Neural cell (in vitro differentiated cells): Measurements from ENCODE around the gene DIS3L2. TPM values are rescaled to one million over a fixed set of nuclear protein-coding genes. Genes with fewer than 3 reads are reported as not detected.
A peak's percentile ranks its signal among the peaks of the same experiment; 100 is the strongest.

Source experiments
- H2AFZ ChIP-seq: fragments of 200-600, 300-800 bp; sonication (generic), shearing (Covaris generic); 2 replicates; pipeline ENCODE4 v1.6.0; 2014; ENCODE audit warnings: low read depth, mild to moderate bottlenecking, antibody characterized with exemption, low read length, moderate library complexity
- H3F3A ChIP-seq: fragments of 200-600 bp; shearing (Covaris generic); 2 replicates; pipeline ENCODE4 v1.6.1; 2016; ENCODE audit warnings: mild to moderate bottlenecking, moderate library complexity, mixed read lengths, antibody characterized with exemption, low read length; ENCODE audit not compliant: insufficient read depth, poor library complexity, severe bottlenecking
- H3K27ac ChIP-seq: fragments of 200-600, 300-800 bp; sonication (generic), shearing (Covaris generic); 2 replicates; pipeline ENCODE4 v1.5.1; 2014; ENCODE audit warnings: mild to moderate bottlenecking, low read length, moderate library complexity
- H3K27me3 ChIP-seq: fragments of 300-800, 200-600 bp; sonication (generic), shearing (Covaris generic); 2 replicates; pipeline ENCODE4 v1.6.0; 2014; ENCODE audit warnings: mild to moderate bottlenecking, low read depth, low read length, moderate library complexity; ENCODE audit not compliant: insufficient read depth
- H3K36me3 ChIP-seq: fragments of 300-800, 200-600 bp; sonication (generic), shearing (Covaris generic); 2 replicates; pipeline ENCODE4 v1.5.1; 2014; ENCODE audit warnings: mild to moderate bottlenecking, antibody characterized with exemption, low read length, moderate library complexity; ENCODE audit not compliant: insufficient read depth
- H3K4me2 ChIP-seq: fragments of 300-800, 200-600 bp; sonication (generic), shearing (Covaris generic); 2 replicates; pipeline ENCODE4 v1.6.0; 2014; ENCODE audit warnings: mild to moderate bottlenecking, low read length
- H3K4me3 ChIP-seq: fragments of 300-800, 200-600 bp; sonication (generic), shearing (Covaris generic); 2 replicates; pipeline ENCODE4 v1.5.1; 2014; ENCODE audit warnings: mild to moderate bottlenecking, low read length, moderate library complexity
- H3K79me2 ChIP-seq: fragments of 200-600 bp; shearing (Covaris generic); replicated peaks from 2 replicates; pipeline ENCODE4 v1.6.0; 2014; ENCODE audit warnings: mild to moderate bottlenecking, low read length, moderate library complexity; ENCODE audit not compliant: insufficient read depth
- H3K9ac ChIP-seq: fragments of 300-800, 200-600 bp; sonication (generic), shearing (Covaris generic); 2 replicates; pipeline ENCODE4 v1.6.1; 2016; ENCODE audit warnings: mild to moderate bottlenecking, low read length, mixed read lengths
- H3K9me2 ChIP-seq: fragments of 200-600 bp; shearing (Covaris generic); 2 replicates; pipeline ENCODE4 v1.6.1; 2016; ENCODE audit warnings: mild to moderate bottlenecking, low read length, mixed read lengths; ENCODE audit not compliant: insufficient read depth
- H3K9me3 ChIP-seq: fragments of 200-600, 300-800 bp; sonication (generic), shearing (Covaris generic); 2 replicates; pipeline ENCODE4 v1.6.1; 2016; ENCODE audit warnings: mild to moderate bottlenecking, mixed run types, low read length, moderate library complexity, mixed read lengths
- H4K20me1 ChIP-seq: fragments of 200-600 bp; shearing (Covaris generic); 2 replicates; pipeline ENCODE4 v1.6.1; 2016; ENCODE audit warnings: mild to moderate bottlenecking, mixed run types; ENCODE audit not compliant: insufficient read depth
- EP300 ChIP-seq: fragments of 450-650 bp; conservative IDR thresholded peaks from 2 replicates; pipeline ENCODE4 v1.6.1; 2014; ENCODE audit warnings: antibody characterized with exemption, mild to moderate bottlenecking, moderate library complexity; ENCODE audit not compliant: poor library complexity, severe bottlenecking
- EZH2 ChIP-seq: fragments of 200-600, 300-800 bp; shearing (Covaris generic), sonication (generic); IDR thresholded peaks from 2 replicates; pipeline ENCODE4 v1.6.1; 2014; ENCODE audit warnings: antibody characterized with exemption, low read length, borderline replicate concordance, mild to moderate bottlenecking; ENCODE audit not compliant: insufficient read depth, poor library complexity, severe bottlenecking
- MXI1 ChIP-seq: fragments of 450-650 bp; conservative IDR thresholded peaks from 2 replicates; pipeline ENCODE4 v1.6.1; 2014; ENCODE audit warnings: antibody characterized with exemption, mild to moderate bottlenecking; ENCODE audit not compliant: poor library complexity, severe bottlenecking
- POLR2AphosphoS5 ChIP-seq: IDR thresholded peaks from 2 replicates; pipeline ENCODE4 v1.6.1; 2012
- RAD21 ChIP-seq: fragments of 450-650 bp; conservative IDR thresholded peaks from 2 replicates; pipeline ENCODE4 v1.6.1; 2014; ENCODE audit warnings: antibody characterized with exemption, mild to moderate bottlenecking, moderate library complexity
- SMC3 ChIP-seq: fragments of 450-650 bp; conservative IDR thresholded peaks from 2 replicates; pipeline ENCODE4 v1.6.1; 2014; ENCODE audit warnings: antibody characterized with exemption, mild to moderate bottlenecking, moderate library complexity; ENCODE audit not compliant: poor library complexity
- TAF1 ChIP-seq: IDR thresholded peaks from 2 replicates; pipeline ENCODE4 v1.6.1; 2012; ENCODE audit warnings: low read depth
- polyA minus RNA-seq: library from RNA; depleted of rRNA, polyadenylated mRNA; stranded (reverse); fragments of >200 nt; gene quantifications from 2 replicates; pipeline ENCODE4 v1.2.3, GENCODE V29; 2014
- polyA plus RNA-seq: library from polyadenylated mRNA; depleted of rRNA; stranded (reverse); fragments of >200 nt; gene quantifications from 2 replicates; pipeline ENCODE4 v1.2.3, GENCODE V29; 2014
- TF ChIP-seq, protein P1 (sequence below): fragments of 450-650 bp; IDR thresholded peaks from 2 replicates; pipeline ENCODE4 v1.5.1; 2014; ENCODE audit warnings: antibody characterized with exemption, mild to moderate bottlenecking, moderate library complexity; ENCODE audit not compliant: poor library complexity, severe bottlenecking
- TF ChIP-seq, protein P2 (sequence below): IDR thresholded peaks from 2 replicates; pipeline ENCODE4 v1.6.1; 2012; ENCODE audit warnings: borderline replicate concordance

Gene DIS3L2, protein sequence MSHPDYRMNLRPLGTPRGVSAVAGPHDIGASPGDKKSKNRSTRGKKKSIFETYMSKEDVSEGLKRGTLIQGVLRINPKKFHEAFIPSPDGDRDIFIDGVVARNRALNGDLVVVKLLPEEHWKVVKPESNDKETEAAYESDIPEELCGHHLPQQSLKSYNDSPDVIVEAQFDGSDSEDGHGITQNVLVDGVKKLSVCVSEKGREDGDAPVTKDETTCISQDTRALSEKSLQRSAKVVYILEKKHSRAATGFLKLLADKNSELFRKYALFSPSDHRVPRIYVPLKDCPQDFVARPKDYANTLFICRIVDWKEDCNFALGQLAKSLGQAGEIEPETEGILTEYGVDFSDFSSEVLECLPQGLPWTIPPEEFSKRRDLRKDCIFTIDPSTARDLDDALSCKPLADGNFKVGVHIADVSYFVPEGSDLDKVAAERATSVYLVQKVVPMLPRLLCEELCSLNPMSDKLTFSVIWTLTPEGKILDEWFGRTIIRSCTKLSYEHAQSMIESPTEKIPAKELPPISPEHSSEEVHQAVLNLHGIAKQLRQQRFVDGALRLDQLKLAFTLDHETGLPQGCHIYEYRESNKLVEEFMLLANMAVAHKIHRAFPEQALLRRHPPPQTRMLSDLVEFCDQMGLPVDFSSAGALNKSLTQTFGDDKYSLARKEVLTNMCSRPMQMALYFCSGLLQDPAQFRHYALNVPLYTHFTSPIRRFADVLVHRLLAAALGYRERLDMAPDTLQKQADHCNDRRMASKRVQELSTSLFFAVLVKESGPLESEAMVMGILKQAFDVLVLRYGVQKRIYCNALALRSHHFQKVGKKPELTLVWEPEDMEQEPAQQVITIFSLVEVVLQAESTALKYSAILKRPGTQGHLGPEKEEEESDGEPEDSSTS
- polyA plus RNA-seq (19.0 and 20.0 TPM in 2 replicates), polyA minus RNA-seq (48.6 and 58.9 TPM in 2 replicates)

DNA sequence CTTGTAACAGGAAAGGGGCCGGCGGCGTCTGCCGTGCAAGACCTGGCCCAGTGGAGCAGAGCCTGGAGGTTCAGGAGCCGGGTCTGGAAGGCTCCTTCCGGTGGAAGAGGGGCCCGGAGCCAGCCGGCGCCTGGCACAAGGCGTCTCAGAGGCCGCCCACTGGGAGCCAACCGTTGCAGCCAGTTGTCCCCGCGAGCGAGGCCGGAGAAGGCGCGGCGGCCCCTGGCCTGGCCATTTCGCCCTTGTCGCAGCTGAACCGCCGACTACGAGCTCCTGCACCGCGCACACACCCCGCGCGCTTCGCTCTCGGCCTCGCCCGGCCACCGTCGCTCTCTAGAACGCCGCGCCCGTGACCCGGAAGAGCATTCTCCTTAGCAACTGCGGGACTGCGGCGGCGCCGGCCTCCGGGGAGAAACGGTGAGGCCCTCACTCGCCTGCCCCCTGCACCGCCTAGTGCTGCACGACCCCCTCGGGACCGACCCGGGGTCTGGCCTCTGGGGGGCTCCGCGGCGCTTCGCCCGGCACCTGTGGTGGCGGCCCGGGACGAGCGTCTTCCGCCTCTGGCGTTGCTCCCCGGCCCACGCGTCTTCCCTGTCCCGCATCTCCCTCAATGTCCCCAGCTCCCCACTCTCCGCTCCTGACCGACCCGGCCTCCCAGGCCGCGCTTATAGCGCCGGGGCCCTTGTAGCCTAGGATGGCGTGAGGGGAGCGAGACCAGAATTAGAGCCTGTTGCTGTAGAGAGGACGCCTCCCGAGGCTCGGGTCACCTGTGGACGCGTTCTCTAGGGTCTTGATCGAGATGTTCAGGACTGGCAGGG is at the start of gene DIS3L2:
Gene DIS3L2 (plus strand): TSS at position 365 of the 818 bp plus-strand sequence. CDS start 53,215 bp downstream, outside the sequence.
- peak within 1 kb of the TSS; percentile 99 for H2AFZ ChIP-seq
- H4K20me1 ChIP-seq, result no peaks in the 10 kb centered on the region
- H3K79me2 ChIP-seq, result peaks cover 21% of the 10 kb centered on the region
- no peaks in the 10 kb centered on the region for H3K9me3 ChIP-seq
- H3K9ac ChIP-seq, result peak within 1 kb of the TSS; percentile 82
- peak within 1 kb of the TSS; percentile 87 for H3K27ac ChIP-seq
- H3K27me3 ChIP-seq, result no peaks in the 10 kb centered on the region
- no peaks in the 10 kb centered on the region for H3K9me2 ChIP-seq
- H3K4me2 ChIP-seq, result peak within 1 kb of the TSS; percentile 70
- no peaks in the 10 kb centered on the region for H3F3A ChIP-seq
- H3K36me3 ChIP-seq, result no peaks in the 10 kb centered on the region
- peak within 1 kb of the TSS; percentile 96 for H3K4me3 ChIP-seq
- TF ChIP-seq TAF1 (no peak), RAD21 (peak; percentile 12), SMC3 (peak; percentile 13), EZH2 (no peak), EP300 (no peak), MXI1 (peak; percentile 84), POLR2AphosphoS5 (peak; percentile 90)
- TF ChIP-seq, protein P1, sequence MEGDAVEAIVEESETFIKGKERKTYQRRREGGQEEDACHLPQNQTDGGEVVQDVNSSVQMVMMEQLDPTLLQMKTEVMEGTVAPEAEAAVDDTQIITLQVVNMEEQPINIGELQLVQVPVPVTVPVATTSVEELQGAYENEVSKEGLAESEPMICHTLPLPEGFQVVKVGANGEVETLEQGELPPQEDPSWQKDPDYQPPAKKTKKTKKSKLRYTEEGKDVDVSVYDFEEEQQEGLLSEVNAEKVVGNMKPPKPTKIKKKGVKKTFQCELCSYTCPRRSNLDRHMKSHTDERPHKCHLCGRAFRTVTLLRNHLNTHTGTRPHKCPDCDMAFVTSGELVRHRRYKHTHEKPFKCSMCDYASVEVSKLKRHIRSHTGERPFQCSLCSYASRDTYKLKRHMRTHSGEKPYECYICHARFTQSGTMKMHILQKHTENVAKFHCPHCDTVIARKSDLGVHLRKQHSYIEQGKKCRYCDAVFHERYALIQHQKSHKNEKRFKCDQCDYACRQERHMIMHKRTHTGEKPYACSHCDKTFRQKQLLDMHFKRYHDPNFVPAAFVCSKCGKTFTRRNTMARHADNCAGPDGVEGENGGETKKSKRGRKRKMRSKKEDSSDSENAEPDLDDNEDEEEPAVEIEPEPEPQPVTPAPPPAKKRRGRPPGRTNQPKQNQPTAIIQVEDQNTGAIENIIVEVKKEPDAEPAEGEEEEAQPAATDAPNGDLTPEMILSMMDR, result no peak
- TF ChIP-seq, protein P2, sequence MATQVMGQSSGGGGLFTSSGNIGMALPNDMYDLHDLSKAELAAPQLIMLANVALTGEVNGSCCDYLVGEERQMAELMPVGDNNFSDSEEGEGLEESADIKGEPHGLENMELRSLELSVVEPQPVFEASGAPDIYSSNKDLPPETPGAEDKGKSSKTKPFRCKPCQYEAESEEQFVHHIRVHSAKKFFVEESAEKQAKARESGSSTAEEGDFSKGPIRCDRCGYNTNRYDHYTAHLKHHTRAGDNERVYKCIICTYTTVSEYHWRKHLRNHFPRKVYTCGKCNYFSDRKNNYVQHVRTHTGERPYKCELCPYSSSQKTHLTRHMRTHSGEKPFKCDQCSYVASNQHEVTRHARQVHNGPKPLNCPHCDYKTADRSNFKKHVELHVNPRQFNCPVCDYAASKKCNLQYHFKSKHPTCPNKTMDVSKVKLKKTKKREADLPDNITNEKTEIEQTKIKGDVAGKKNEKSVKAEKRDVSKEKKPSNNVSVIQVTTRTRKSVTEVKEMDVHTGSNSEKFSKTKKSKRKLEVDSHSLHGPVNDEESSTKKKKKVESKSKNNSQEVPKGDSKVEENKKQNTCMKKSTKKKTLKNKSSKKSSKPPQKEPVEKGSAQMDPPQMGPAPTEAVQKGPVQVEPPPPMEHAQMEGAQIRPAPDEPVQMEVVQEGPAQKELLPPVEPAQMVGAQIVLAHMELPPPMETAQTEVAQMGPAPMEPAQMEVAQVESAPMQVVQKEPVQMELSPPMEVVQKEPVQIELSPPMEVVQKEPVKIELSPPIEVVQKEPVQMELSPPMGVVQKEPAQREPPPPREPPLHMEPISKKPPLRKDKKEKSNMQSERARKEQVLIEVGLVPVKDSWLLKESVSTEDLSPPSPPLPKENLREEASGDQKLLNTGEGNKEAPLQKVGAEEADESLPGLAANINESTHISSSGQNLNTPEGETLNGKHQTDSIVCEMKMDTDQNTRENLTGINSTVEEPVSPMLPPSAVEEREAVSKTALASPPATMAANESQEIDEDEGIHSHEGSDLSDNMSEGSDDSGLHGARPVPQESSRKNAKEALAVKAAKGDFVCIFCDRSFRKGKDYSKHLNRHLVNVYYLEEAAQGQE, result peak; percentile 20
